ENCODE results near the gene DOCK8. TPM values are rescaled to one million over a fixed set of nuclear protein-coding genes. Genes with fewer than 3 reads are reported as not detected.

DOCK8 gene
- total RNA-seq, 1 donor from 2014 or later: 5.1 TPM

DNA sequence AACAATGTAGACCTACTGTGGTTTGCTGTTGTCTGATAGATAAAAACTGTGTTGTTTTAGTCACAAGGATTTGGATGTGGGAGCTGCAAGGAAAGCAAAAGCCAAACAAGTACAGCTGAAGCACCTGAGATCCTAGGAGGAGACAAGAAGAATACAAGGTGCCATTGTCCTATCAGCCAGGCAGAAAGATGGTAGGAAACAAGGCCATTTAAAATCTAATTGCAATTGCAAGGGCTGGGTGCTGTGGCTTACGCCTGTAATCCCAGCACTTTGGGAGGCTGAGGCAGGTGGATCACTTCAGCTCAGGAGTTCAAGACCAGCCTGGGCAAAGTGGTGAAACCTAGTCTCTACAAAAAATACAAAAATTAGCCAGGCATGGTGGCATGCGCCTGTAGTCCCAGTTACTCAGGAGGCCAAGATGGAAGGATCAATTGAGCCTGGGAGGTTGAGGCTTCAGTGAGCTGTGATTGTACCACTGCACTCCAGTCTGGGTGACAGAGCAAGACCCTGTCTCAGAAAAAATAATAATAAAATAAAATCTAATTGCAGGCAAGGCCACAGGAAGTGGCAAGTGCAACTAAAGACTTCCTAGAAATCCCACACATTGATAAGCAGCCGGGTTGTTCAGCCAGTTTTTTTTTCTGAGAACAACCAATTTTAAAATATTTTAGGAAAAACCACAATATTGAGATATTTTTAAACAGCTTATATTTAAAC lies 22.6 kb downstream of the DOCK8 start:
- H3K36me3 Mint-ChIP-seq: no peaks in the 10 kb centered on the region
- TF ChIP-seq, protein P1, sequence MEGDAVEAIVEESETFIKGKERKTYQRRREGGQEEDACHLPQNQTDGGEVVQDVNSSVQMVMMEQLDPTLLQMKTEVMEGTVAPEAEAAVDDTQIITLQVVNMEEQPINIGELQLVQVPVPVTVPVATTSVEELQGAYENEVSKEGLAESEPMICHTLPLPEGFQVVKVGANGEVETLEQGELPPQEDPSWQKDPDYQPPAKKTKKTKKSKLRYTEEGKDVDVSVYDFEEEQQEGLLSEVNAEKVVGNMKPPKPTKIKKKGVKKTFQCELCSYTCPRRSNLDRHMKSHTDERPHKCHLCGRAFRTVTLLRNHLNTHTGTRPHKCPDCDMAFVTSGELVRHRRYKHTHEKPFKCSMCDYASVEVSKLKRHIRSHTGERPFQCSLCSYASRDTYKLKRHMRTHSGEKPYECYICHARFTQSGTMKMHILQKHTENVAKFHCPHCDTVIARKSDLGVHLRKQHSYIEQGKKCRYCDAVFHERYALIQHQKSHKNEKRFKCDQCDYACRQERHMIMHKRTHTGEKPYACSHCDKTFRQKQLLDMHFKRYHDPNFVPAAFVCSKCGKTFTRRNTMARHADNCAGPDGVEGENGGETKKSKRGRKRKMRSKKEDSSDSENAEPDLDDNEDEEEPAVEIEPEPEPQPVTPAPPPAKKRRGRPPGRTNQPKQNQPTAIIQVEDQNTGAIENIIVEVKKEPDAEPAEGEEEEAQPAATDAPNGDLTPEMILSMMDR (conservative IDR thresholded peaks at IDR 0.05): no peak
- H3K27ac Mint-ChIP-seq: no peak overlapping the region
- no peaks in the 10 kb centered on the region for H3K27me3 Mint-ChIP-seq
- no peaks in the 10 kb centered on the region for H3K9me3 Mint-ChIP-seq
- no peak for DNase-seq (ENCODE audit: extremely low spot score, unreplicated experiment)
- no peaks in the 10 kb centered on the region for H3K4me1 Mint-ChIP-seq (ENCODE audit: unreplicated experiment)
- H3K4me3 Mint-ChIP-seq: no peak overlapping the region

DNA sequence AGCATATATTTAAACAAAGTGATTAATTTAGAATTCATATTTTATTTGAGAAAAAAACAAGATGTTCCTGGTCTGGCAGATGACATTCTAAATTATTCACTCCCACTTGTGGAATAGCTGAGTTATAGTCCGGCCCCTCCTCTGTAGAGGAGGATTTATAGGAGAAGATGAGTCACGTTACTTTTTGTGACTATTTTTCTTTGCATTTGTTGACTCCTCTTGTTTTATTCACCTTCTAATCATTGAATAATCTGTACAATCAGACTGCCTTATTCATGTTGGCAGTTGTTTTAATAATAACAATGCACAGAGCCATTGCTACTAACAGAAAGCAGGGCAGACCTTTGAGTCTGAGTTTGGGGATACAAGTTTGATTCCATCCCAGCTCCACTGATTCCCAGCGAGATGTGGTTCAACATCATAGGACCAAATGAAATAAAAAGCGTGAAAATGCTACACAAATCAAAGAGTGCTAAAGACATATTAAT lies 23.2 kb downstream of the DOCK8 start:
- TF ChIP-seq, protein P1 (conservative IDR thresholded peaks at IDR 0.05): no peak
- Mint-ChIP-seq H3K36me3 (no peaks in the 10 kb centered on the region), H3K4me3 (no peak overlapping the region), H3K27ac (no peak overlapping the region), H3K27me3 (no peaks in the 10 kb centered on the region), H3K9me3 (no peaks in the 10 kb centered on the region), H3K4me1 (ENCODE audit: unreplicated experiment) (no peaks in the 10 kb centered on the region)
- no peak for DNase-seq (ENCODE audit: extremely low spot score, unreplicated experiment)

DNA sequence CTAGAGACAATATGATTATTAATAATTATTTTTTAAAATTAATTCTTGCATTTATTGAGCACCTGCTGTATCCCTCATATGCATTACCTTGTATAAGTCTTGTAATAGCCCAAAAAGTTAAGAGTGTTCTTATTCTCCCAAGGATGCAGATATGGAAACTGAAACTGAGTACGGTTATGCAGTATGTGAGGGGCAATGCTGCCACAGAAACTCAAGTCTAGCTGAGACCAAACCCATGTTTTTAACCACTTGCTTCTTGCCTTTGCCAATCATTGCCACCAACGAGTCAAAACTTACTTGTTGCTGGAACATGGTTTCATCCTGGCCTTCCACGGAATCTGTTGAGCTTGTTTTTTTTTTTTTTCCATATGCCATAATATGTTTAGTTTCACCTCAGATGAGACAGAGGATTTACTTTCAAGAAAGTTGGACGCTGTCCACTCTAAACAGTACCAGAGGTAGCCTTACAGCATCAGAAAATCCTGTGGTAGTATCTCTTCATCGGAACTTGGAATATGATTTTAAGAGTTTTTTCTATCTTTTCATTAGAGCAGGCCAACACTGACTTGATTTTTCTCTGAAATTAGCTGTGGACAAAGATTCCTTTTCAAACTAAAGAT lies 27.9 kb downstream of the DOCK8 start:
- DNase-seq (ENCODE audit: extremely low spot score, unreplicated experiment): no peak
- TF ChIP-seq, protein P1 (conservative IDR thresholded peaks at IDR 0.05): no peak
- Mint-ChIP-seq H3K9me3 (no peaks in the 10 kb centered on the region), H3K27me3 (no peaks in the 10 kb centered on the region), H3K36me3 (no peaks in the 10 kb centered on the region), H3K4me3 (no peak overlapping the region), H3K27ac (no peak overlapping the region), H3K4me1 (ENCODE audit: unreplicated experiment) (no peaks in the 10 kb centered on the region)

DNA sequence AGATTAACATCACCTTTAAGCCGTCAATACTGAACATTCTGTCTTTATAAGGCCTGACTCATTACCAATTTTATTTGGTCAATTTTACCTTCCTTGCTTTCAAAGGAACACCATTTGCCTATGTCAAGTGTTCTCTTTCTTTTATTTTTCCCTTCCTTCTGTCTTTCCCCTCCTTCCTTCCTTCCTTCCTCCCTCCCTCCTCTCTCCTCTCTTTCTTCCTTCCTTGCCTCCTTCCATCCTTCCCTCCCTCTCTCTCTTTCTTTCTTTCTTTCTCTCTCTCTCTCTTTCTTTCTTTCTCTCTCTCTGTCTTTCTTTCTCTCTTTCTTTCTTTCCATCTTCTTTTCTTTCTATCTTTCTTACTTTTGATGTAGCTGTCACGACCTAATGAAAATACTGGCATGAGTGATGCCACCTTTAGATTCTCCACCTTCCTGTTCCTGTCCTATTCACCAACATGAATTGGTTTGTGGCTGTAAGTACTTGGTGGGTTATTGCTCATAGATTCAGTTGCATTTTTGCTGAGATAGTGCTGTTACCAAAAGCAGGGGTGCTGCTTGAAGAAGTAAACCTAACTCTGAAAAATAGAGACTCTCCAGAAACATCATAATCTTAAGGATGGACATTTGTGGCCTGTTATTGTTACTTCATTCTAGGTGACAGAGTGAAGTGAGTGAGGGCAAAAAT lies 33.8 kb downstream of the DOCK8 start:
- TF ChIP-seq, protein P1 (conservative IDR thresholded peaks at IDR 0.05): no peak
- no peak overlapping the region for H3K27ac Mint-ChIP-seq
- no peaks in the 10 kb centered on the region for H3K9me3 Mint-ChIP-seq
- H3K27me3 Mint-ChIP-seq: peaks cover 2% of the 10 kb centered on the region
- DNase-seq (ENCODE audit: extremely low spot score, unreplicated experiment): no peak
- no peaks in the 10 kb centered on the region for H3K4me1 Mint-ChIP-seq (ENCODE audit: unreplicated experiment)
- no peak overlapping the region for H3K4me3 Mint-ChIP-seq
- no peaks in the 10 kb centered on the region for H3K36me3 Mint-ChIP-seq

DNA sequence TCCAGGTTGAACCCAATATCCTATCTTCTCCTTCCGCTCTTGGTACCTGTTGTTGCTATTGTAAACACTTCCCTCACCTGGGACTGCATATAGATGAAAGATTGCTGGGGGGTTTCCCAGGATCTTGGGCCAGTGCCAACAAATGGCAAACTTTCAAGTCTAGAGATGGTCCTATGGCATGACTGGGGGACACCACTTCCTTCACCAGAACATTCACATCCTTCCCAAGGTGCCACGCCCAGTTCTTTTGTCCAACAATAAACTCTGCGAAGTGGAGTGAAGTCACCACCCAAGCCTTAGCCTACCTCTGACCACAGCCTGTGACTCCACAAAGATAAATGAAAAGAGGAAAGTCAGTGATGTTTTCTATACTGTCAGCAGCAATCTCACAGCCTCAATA lies 34.4 kb downstream of the DOCK8 start:
- peaks cover 2% of the 10 kb centered on the region for H3K27me3 Mint-ChIP-seq
- no peak overlapping the region for H3K4me3 Mint-ChIP-seq
- H3K4me1 Mint-ChIP-seq (ENCODE audit: unreplicated experiment): no peaks in the 10 kb centered on the region
- no peak overlapping the region for H3K27ac Mint-ChIP-seq
- TF ChIP-seq, protein P1 (conservative IDR thresholded peaks at IDR 0.05): no peak
- no peak for DNase-seq (ENCODE audit: extremely low spot score, unreplicated experiment)
- no peaks in the 10 kb centered on the region for H3K9me3 Mint-ChIP-seq
- no peaks in the 10 kb centered on the region for H3K36me3 Mint-ChIP-seq

All from type B pancreatic cell (in vitro differentiated cells).